Measurements from ENCODE around the gene PROSER2. TPM values are rescaled to one million over a fixed set of nuclear protein-coding genes. Genes with fewer than 3 reads are reported as not detected.
A peak's percentile ranks its signal among the peaks of the same experiment; 100 is the strongest.

The PROSER2 gene
- total RNA-seq, 1 experiment from 2014 or later: 10.6 TPM

DNA sequence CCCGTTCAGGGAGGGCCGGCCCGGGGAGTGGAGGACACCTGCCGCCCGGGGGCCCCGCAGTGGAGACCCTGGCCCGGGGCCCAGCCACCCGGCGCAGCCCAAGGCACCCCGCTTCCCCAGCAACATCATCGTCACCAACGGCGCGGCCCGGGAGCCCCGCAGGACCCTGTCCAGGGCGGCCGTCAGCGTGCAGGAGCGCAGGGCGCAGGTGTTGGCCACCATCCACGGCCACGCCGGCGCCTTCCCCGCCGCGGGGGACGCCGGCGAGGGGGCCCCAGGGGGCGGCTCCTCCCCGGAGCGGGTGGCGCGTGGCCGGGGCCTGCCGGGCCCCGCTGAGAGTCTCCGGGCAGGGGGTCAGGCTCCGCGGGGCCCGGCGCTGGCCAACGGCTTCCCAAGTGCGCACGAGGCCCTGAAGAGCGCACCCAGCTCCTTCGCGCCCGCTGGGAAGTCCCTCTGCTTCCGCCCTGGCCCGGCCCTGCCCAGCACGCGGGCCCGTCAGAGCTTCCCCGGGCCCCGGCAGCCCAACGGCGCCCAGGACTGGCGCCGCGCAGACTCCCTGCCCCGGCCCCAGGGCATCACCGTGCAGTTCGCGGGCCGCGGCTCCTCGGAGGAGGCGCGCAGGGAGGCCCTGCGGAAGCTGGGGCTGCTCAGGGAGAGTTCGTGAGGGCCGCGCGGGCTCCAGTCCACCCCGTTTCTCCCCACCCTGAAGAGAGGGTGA is 46.7 kb downstream of the PROSER2 start:
- Histone ChIP-seq H3K23me2 (ENCODE audit: insufficient read length, low read depth, low read length, poor library complexity, severe bottlenecking) (no peaks in the 10 kb centered on the region), H2BK120ac (ENCODE audit: low read depth, low read length, poor library complexity, severe bottlenecking) (no peak overlapping the region), H2BK20ac (ENCODE audit: low read depth, low read length, poor library complexity, severe bottlenecking) (no peak overlapping the region), H3K27me3 (ENCODE audit: insufficient read depth, low read length) (no peaks in the 10 kb centered on the region), H2BK12ac (ENCODE audit: insufficient read length, low read depth, low read length) (no peak overlapping the region), H4K91ac (ENCODE audit: insufficient read length, low read depth, low read length) (no peak overlapping the region), H3K23ac (ENCODE audit: insufficient read length, low read depth, low read length) (no peak overlapping the region), H3K79me1 (ENCODE audit: insufficient read depth, low read depth, low read length, poor library complexity, severe bottlenecking) (no peaks in the 10 kb centered on the region), H2AK5ac (ENCODE audit: insufficient read length, low read length) (no peak overlapping the region), H3K18ac (ENCODE audit: insufficient read length, low read depth, low read length) (no peak overlapping the region), H3K14ac (ENCODE audit: insufficient read depth, low read length) (peak overlapping the region; percentile 32; the same call in 1 of the 2 replicates), H3K9me3 (ENCODE audit: control insufficient read depth, low read depth, low read length) (no peaks in the 10 kb centered on the region), H4K20me1 (ENCODE audit: control insufficient read depth, insufficient read depth, insufficient read length) (no peaks in the 10 kb centered on the region), H2BK15ac (ENCODE audit: low read depth, low read length) (no peak overlapping the region), H3K79me2 (ENCODE audit: insufficient read depth, low read length) (no peaks in the 10 kb centered on the region), H3K4me1 (ENCODE audit: insufficient read depth, low read length) (no peaks in the 10 kb centered on the region), H4K8ac (replicated peaks; ENCODE audit: insufficient read length, low read depth, low read length) (no peak overlapping the region), H4K5ac (ENCODE audit: insufficient read length, low read depth, low read length) (no peak overlapping the region), H3K4ac (ENCODE audit: low read depth, low read length) (no peak overlapping the region), H3K4me2 (ENCODE audit: insufficient read depth, insufficient read length, low read length) (no peak overlapping the region), H2BK5ac (ENCODE audit: insufficient read length, low read length) (no peak overlapping the region), H2AFZ (ENCODE audit: low read length) (no peak overlapping the region), H3K27ac (ENCODE audit: insufficient read length, low read depth, low read length) (no peak overlapping the region), H3T11ph (ENCODE audit: low read length) (no peak overlapping the region), H3K9ac (ENCODE audit: extremely low read depth, insufficient read length, low read length) (no peak overlapping the region), H3K56ac (ENCODE audit: insufficient read length, low read depth, low read length) (no peak overlapping the region)
- Mint-ChIP-seq H3K4me3 (no peak overlapping the region), H3K27ac (peak overlapping the region in 1 of 3 experiments; percentile 48; a peak in 2 of 7 replicates), H3K4me1 (peaks cover 17% of the 10 kb centered on the region in 2 experiments), H3K36me3 (ENCODE audit: insufficient read depth in 1 of 3, low read depth in 3 of 3) (peaks cover 0 to 9% (median 1%) of the 10 kb centered on the region in 3 experiments; a peak in 2 of 7 replicates), H3K27me3 (ENCODE audit: low read depth) (no peaks in the 10 kb centered on the region), H3K9me3 (no peaks in the 10 kb centered on the region)
- WGBS (ENCODE audit: extremely low coverage, insufficient read length, low lambda C conversion rate): no CpG with 5 or more reads among the region's 78 CpGs
- TF ChIP-seq, protein P1, sequence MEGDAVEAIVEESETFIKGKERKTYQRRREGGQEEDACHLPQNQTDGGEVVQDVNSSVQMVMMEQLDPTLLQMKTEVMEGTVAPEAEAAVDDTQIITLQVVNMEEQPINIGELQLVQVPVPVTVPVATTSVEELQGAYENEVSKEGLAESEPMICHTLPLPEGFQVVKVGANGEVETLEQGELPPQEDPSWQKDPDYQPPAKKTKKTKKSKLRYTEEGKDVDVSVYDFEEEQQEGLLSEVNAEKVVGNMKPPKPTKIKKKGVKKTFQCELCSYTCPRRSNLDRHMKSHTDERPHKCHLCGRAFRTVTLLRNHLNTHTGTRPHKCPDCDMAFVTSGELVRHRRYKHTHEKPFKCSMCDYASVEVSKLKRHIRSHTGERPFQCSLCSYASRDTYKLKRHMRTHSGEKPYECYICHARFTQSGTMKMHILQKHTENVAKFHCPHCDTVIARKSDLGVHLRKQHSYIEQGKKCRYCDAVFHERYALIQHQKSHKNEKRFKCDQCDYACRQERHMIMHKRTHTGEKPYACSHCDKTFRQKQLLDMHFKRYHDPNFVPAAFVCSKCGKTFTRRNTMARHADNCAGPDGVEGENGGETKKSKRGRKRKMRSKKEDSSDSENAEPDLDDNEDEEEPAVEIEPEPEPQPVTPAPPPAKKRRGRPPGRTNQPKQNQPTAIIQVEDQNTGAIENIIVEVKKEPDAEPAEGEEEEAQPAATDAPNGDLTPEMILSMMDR (conservative IDR thresholded peaks at IDR 0.05): no peak
- peak; percentile 55 for DNase-seq
